C4-2B (cell line): ENCODE results near the gene TRIM47.

Experiments used
- CTCF ChIP-seq: fragments of 450-650 bp; conservative IDR thresholded peaks from 2 replicates; pipeline ENCODE4 v1.5.1; 2017; ENCODE audit warnings: mild to moderate bottlenecking
- ZFX ChIP-seq: fragments of 450-650 bp; IDR thresholded peaks from 2 replicates; pipeline ENCODE4 v1.6.1; 2017

- TF ChIP-seq CTCF: no peak
- no peak for TF ChIP-seq ZFX
Observed at GRCh38 chr17:75850928-75851692, 27.3 kb downstream of the TRIM47 start.
